GM12878 (cell line): ENCODE measurements around the gene LSM3.

ENCODE experiments used
- FOXM1 ChIP-seq: IDR thresholded peaks from 2 replicates; pipeline ENCODE4 v1.6.1; 2012; ENCODE audit warnings: low read depth, mild to moderate bottlenecking, inconsistent platforms, low read length, moderate library complexity
- POLR2A ChIP-seq: IDR thresholded peaks from 2 replicates; pipeline ENCODE4 v1.6.1; 2011; ENCODE audit warnings: low read depth, mild to moderate bottlenecking, low read length
- RAD21 ChIP-seq: IDR thresholded peaks from 2 replicates; pipeline ENCODE4 v1.6.1; 2011; ENCODE audit warnings: mild to moderate bottlenecking, low read depth, low read length, moderate library complexity; ENCODE audit not compliant: insufficient read depth
- TAF1 ChIP-seq: IDR thresholded peaks from 2 replicates; pipeline ENCODE4 v1.6.1; 2011; ENCODE audit warnings: mild to moderate bottlenecking, low read depth, low read length, borderline replicate concordance
- TF ChIP-seq, protein P1 (sequence below): IDR thresholded peaks from 2 replicates; pipeline ENCODE4 v1.6.1; 2012; ENCODE audit warnings: low read depth, low read length, improper control_type of control experiment

DNA sequence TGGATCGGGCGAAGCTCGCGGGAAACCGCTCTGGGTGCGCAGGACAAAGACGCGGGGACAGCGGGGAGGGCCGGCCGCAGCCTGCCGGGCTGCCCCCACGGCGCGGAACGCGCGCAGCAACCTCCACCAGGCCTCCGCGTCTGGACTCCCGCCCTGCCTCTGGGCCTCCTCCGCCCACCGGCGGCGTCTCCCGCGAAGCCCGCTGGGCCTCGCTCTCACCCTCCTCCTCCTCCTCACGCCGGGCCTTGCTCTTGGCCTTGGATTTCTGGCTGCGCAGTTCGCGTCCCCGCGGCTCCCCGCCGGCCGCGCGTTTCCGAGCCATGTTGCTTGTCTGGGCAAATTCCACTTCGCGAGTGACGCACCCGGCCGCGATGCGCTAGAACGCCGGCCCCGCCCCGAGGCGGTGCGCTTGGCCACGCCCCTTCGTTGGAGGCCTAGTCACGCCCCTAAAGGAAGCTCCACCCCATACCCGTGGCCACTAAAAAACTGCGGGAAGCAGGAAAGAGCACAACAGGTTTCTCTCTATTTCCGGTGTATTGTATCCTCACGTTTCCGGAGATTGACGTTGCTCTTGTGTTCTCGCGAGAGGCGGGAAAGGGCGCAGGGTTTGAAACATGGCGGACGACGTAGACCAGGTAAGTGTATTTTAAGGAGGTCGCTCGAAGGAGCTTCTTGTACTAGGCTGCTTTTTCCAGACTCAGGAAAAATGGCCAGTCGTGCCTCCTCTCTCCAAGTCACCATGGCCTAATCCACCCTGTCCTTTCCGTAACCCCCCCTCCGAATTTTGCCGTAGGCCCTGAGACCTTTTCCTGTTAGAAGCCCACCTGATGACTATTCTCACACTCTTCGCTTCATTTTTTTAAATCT is at the start of gene LSM3, which contains the start of gene XPC:
- TF ChIP-seq, protein P1, sequence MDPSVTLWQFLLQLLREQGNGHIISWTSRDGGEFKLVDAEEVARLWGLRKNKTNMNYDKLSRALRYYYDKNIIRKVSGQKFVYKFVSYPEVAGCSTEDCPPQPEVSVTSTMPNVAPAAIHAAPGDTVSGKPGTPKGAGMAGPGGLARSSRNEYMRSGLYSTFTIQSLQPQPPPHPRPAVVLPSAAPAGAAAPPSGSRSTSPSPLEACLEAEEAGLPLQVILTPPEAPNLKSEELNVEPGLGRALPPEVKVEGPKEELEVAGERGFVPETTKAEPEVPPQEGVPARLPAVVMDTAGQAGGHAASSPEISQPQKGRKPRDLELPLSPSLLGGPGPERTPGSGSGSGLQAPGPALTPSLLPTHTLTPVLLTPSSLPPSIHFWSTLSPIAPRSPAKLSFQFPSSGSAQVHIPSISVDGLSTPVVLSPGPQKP = peak; percentile 43; the same call in 1 of the 2 replicates
- TF ChIP-seq TAF1 (peak; percentile 84), POLR2A (peak; percentile 98), RAD21 (no peak), FOXM1 (no peak)
